Mesenchymal stem cell (in vitro differentiated cells and primary cell): ENCODE results near the gene EVI5L.
A peak's percentile ranks its signal among the peaks of the same experiment; 100 is the strongest.
"Not testable (repeated sequence)": the region's sequence is repeated elsewhere in the genome, so short reads cannot be mapped to it uniquely, and the experiment has no call there.

Experiments used
- DNase-seq: peaks from one replicate; pipeline ENCODE4 v3.0.0-alpha.2; 2013
- H2AFZ ChIP-seq: one replicate; pipeline ENCODE4 v1.6.1; 2013; ENCODE audit warnings: low read depth, mild to moderate bottlenecking, control low read depth, inconsistent platforms, low read length, moderate library complexity
- H2AK5ac ChIP-seq: 2 replicates; pipeline ENCODE4 v1.6.1; 2013; ENCODE audit warnings: low read length, moderate library complexity, mild to moderate bottlenecking, inconsistent platforms; ENCODE audit not compliant: severe bottlenecking
- H2BK120ac ChIP-seq: one replicate; pipeline ENCODE4 v1.6.1; 2013; ENCODE audit warnings: low read depth, mild to moderate bottlenecking, inconsistent platforms, low read length, moderate library complexity
- H2BK12ac ChIP-seq, 2 experiments: one replicate each; pipeline ENCODE4 v1.6.1; 2013; ENCODE audit warnings: inconsistent platforms in 2 of 2, low read length in 2 of 2, mild to moderate bottlenecking in 2 of 2, moderate library complexity in 2 of 2, control low read depth in 1 of 2
- H2BK15ac ChIP-seq: one replicate; pipeline ENCODE4 v1.6.1; 2013; ENCODE audit warnings: mild to moderate bottlenecking, low read depth, inconsistent platforms; ENCODE audit not compliant: poor library complexity, severe bottlenecking
- H2BK5ac ChIP-seq: 2 replicates; pipeline ENCODE4 v1.6.1; 2013; ENCODE audit warnings: low read depth, mild to moderate bottlenecking, low read length, control low read depth, inconsistent platforms; ENCODE audit not compliant: poor library complexity, severe bottlenecking
- H3K14ac ChIP-seq, 2 experiments: one replicate each; pipeline ENCODE4 v1.6.1; 2013; ENCODE audit warnings: inconsistent platforms in 2 of 2, low read length in 2 of 2, control low read depth in 1 of 2, mild to moderate bottlenecking in 1 of 2, moderate library complexity in 1 of 2
- H3K18ac ChIP-seq, 2 experiments: one replicate each; pipeline ENCODE4 v1.6.1; 2013; ENCODE audit warnings: inconsistent platforms in 2 of 2, low read length in 2 of 2, control low read depth in 1 of 2, low read depth in 1 of 2, mild to moderate bottlenecking in 1 of 2
- H3K23ac ChIP-seq, 2 experiments: one replicate each; pipeline ENCODE4 v1.6.1; 2013; ENCODE audit warnings: inconsistent platforms in 2 of 2, low read length in 2 of 2, mild to moderate bottlenecking in 2 of 2, moderate library complexity in 2 of 2, control low read depth in 1 of 2
- H3K27ac ChIP-seq: 2 replicates; pipeline ENCODE4 v1.5.1; 2013; ENCODE audit warnings: mild to moderate bottlenecking, moderate library complexity, low read length, control low read depth, inconsistent platforms; ENCODE audit not compliant: poor library complexity, severe bottlenecking
- H3K27me3 ChIP-seq, 2 experiments: 2 replicates each; pipeline versions ENCODE4 v1.6.1 to v1.7.0; 2013; ENCODE audit warnings: low read length in 2 of 2, mild to moderate bottlenecking in 2 of 2, moderate library complexity in 2 of 2, control low read depth in 1 of 2, inconsistent platforms in 1 of 2; ENCODE audit not compliant: control insufficient read depth in 1 of 2, insufficient read depth in 1 of 2
- H3K36me3 ChIP-seq, 2 experiments: 2 replicates each; pipeline versions ENCODE4 v1.6.1 to v1.7.0; 2013; ENCODE audit warnings: low read length in 2 of 2, control low read depth in 1 of 2, inconsistent platforms in 1 of 2, low read depth in 1 of 2, mild to moderate bottlenecking in 1 of 2; ENCODE audit not compliant: insufficient read depth in 2 of 2, control insufficient read depth in 1 of 2
- H3K4ac ChIP-seq, 2 experiments: one replicate each; pipeline ENCODE4 v1.6.1; 2013; ENCODE audit warnings: inconsistent platforms in 2 of 2, low read length in 2 of 2, mild to moderate bottlenecking in 2 of 2, moderate library complexity in 2 of 2, control low read depth in 1 of 2, low read depth in 1 of 2
- H3K4me1 ChIP-seq: 2 replicates; pipeline ENCODE4 v1.6.1; 2013; ENCODE audit warnings: low read depth, low read length, control low read depth; ENCODE audit not compliant: control insufficient read depth, insufficient read depth
- H3K4me2 ChIP-seq: 2 replicates; pipeline ENCODE4 v1.6.1; 2013; ENCODE audit warnings: low read length, mild to moderate bottlenecking, inconsistent platforms; ENCODE audit not compliant: poor library complexity, severe bottlenecking
- H3K4me3 ChIP-seq, 2 experiments: 2 replicates each; pipeline versions ENCODE4 v1.5.1 to v1.7.0; 2013; ENCODE audit warnings: low read length in 2 of 2, mild to moderate bottlenecking in 2 of 2, control low read depth in 1 of 2, low read depth in 1 of 2; ENCODE audit not compliant: insufficient read depth in 1 of 2
- H3K79me1 ChIP-seq: replicated peaks from 2 replicates; pipeline ENCODE4 v1.6.1; 2013; ENCODE audit warnings: mild to moderate bottlenecking, control low read depth, low read length, inconsistent platforms; ENCODE audit not compliant: poor library complexity, severe bottlenecking
- H3K9ac ChIP-seq: 2 replicates; pipeline ENCODE4 v1.7.0; 2013; ENCODE audit warnings: mild to moderate bottlenecking, low read length, moderate library complexity
- H3K9me3 ChIP-seq: 2 replicates; pipeline ENCODE4 v1.7.0; 2013; ENCODE audit warnings: mild to moderate bottlenecking, low read length; ENCODE audit not compliant: control insufficient read depth
- H4K8ac ChIP-seq: one replicate; pipeline ENCODE4 v1.6.1; 2013; ENCODE audit warnings: inconsistent platforms, mild to moderate bottlenecking, low read length, moderate library complexity
- H4K91ac ChIP-seq: one replicate; pipeline ENCODE4 v1.6.1; 2013; ENCODE audit warnings: mild to moderate bottlenecking, low read length, inconsistent platforms
- WGBS: methylation state at CpG from one replicate; pipeline ENCODE4 v1.1.7; 2013; ENCODE audit warnings: mixed read lengths; 5-methylcytosine and 5-hydroxymethylcytosine counted together

The EVI5L gene

DNA sequence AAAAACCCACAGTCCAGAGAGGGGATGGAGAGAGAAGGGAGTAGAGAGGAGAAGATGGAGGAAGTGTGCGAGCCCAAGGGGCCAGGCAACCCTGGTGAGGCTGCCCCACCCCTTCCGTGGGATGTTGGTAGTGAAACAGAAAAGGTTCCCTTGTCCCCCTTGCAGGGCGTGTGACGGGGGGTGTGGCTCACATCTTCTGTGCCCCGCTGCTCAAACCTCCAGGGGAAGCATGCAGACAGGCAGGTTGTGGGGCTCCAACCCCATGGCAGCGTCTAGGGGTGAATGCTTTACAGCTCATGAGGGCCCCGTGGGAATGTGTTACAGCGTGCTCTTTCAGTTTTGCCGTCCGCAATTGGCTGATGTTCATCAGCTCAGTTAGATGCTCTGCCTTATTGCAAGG, 14.7 kb upstream of the EVI5L start:
- H2BK15ac ChIP-seq: no peak overlapping the region
- H3K9me3 ChIP-seq: peaks cover 25% of the 10 kb centered on the region
- H3K9ac ChIP-seq: no peak overlapping the region
- WGBS: 56% methylated on average over 10 of the region's 10 CpGs
- no peak overlapping the region for H3K27ac ChIP-seq
- no peak overlapping the region for H2BK120ac ChIP-seq
- H3K4me3 ChIP-seq: no peak overlapping the region
- H2AK5ac ChIP-seq: no peak overlapping the region
- no peak overlapping the region for H4K91ac ChIP-seq
- no peak overlapping the region for H3K4me2 ChIP-seq
- no peak overlapping the region for H3K23ac ChIP-seq
- H3K79me1 ChIP-seq: no peaks in the 10 kb centered on the region
- H2BK12ac ChIP-seq: no peak overlapping the region
- no peak overlapping the region for H3K14ac ChIP-seq
- DNase-seq: no peak
- no peak overlapping the region for H3K4ac ChIP-seq
- H3K4me1 ChIP-seq: peaks cover 1% of the 10 kb centered on the region
- no peak overlapping the region for H2BK5ac ChIP-seq
- no peaks in the 10 kb centered on the region for H3K36me3 ChIP-seq
- no peak overlapping the region for H4K8ac ChIP-seq
- peaks cover 4 to 19% of the 10 kb centered on the region in 2 experiments for H3K27me3 ChIP-seq
- no peak overlapping the region for H2AFZ ChIP-seq
- H3K18ac ChIP-seq: no peak overlapping the region

DNA sequence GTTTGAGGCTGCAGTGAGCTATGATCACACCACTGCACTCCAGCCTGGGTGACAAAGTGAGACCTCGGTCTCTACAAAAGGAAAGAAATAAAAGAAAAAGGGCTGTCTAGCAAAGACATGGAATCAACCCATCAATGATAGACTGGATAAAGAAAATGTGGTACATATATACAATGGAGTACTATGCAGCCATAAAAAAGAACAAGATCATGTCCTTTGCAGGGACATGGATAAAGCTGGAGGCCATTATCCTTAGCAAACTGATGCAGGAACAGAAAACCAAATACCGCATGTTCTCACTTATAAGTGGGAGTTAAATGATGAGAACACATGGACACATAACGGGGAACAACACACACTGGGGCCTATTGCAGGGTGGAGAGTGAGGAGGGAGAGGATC, 14.0 kb upstream of the EVI5L start:
- not testable (repeated sequence) for H3K4me2 ChIP-seq, H2AFZ ChIP-seq, H3K36me3 ChIP-seq, H3K9ac ChIP-seq, H2AK5ac ChIP-seq, H2BK15ac ChIP-seq, H3K79me1 ChIP-seq, H3K4me3 ChIP-seq, H3K23ac ChIP-seq, H3K4ac ChIP-seq, H3K4me1 ChIP-seq, H3K14ac ChIP-seq, H4K8ac ChIP-seq, H2BK120ac ChIP-seq, H2BK5ac ChIP-seq, DNase-seq, H3K18ac ChIP-seq, H4K91ac ChIP-seq, H2BK12ac ChIP-seq, H3K27ac ChIP-seq
- peaks cover 25% of the 10 kb centered on the region for H3K9me3 ChIP-seq
- peaks cover 7 to 26% of the 10 kb centered on the region in 2 experiments for H3K27me3 ChIP-seq
- WGBS: 100% methylated on average over 1 of the region's 3 CpGs

DNA sequence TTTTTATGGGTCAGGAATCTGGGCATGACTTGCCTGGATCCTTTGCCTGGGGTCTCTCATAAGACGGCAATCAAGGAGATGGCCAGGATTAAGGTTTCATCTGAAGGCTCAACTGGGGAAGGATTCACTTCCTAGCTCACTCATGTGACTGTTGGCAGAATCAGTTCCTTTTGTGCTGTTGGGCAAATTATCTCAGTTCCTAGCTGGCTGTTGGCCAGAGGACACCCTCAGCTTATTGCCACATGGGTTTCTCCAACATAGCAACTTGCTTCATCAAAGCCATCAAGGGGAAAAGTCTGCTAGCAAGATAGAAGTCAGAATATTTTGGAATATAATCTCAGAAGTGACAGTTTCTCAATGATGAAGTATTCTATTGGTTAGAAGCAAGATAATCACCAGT, 12.2 kb upstream of the EVI5L start:
- peaks cover 1% of the 10 kb centered on the region for H3K4me1 ChIP-seq
- peak overlapping the region in 1 of 2 experiments; percentile 15 for H3K14ac ChIP-seq
- H3K23ac ChIP-seq: no peak overlapping the region
- H2BK5ac ChIP-seq: no peak overlapping the region
- H2AK5ac ChIP-seq: no peak overlapping the region
- H3K4ac ChIP-seq: no peak overlapping the region
- H3K18ac ChIP-seq: no peak overlapping the region
- peaks cover 16% of the 10 kb centered on the region for H3K9me3 ChIP-seq
- no peak overlapping the region for H2AFZ ChIP-seq
- no peak overlapping the region for H2BK12ac ChIP-seq
- DNase-seq: no peak
- no peak overlapping the region for H4K91ac ChIP-seq
- H4K8ac ChIP-seq: no peak overlapping the region
- no peaks in the 10 kb centered on the region for H3K36me3 ChIP-seq
- H3K9ac ChIP-seq: no peak overlapping the region
- no peak overlapping the region for H3K27ac ChIP-seq
- no peak overlapping the region for H3K4me3 ChIP-seq
- peaks cover 7 to 26% of the 10 kb centered on the region in 2 experiments for H3K27me3 ChIP-seq
- 100% methylated on average over 1 of the region's 1 CpG for WGBS
- H2BK15ac ChIP-seq: no peak overlapping the region
- no peak overlapping the region for H2BK120ac ChIP-seq
- H3K79me1 ChIP-seq: no peaks in the 10 kb centered on the region
- no peak overlapping the region for H3K4me2 ChIP-seq

DNA sequence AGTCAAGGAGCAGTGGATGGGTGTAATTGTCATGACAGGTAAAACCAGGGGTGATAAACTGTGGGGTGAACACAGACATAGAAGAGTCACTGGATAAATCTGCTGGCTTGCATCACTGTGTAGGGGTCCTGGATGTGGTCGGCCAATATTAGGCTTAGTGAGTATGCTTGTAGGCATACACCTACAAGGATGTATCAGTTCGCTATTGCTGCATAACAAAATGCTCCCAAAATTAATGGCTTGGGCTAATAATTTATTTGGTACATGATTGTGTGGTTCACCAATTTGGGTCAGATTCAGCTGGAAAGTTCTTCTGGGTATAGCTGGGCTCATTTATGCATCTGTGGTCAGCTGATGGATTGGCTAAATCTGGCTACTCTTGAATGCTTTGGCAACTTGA, 11.2 kb upstream of the EVI5L start:
- H3K79me1 ChIP-seq: no peaks in the 10 kb centered on the region
- WGBS: 88% methylated on average over 2 of the region's 2 CpGs
- H3K4me3 ChIP-seq: no peak overlapping the region
- no peak overlapping the region for H3K18ac ChIP-seq
- H3K27ac ChIP-seq: no peak overlapping the region
- H2BK15ac ChIP-seq: no peak overlapping the region
- DNase-seq: no peak
- peaks cover 16% of the 10 kb centered on the region for H3K9me3 ChIP-seq
- H2AK5ac ChIP-seq: no peak overlapping the region
- no peak overlapping the region for H3K4me2 ChIP-seq
- no peaks in the 10 kb centered on the region for H3K36me3 ChIP-seq
- H3K4me1 ChIP-seq: peaks cover 1% of the 10 kb centered on the region
- H2BK12ac ChIP-seq: no peak overlapping the region
- H3K9ac ChIP-seq: no peak overlapping the region
- no peak overlapping the region for H2BK120ac ChIP-seq
- H2BK5ac ChIP-seq: no peak overlapping the region
- peaks cover 7 to 26% of the 10 kb centered on the region in 2 experiments for H3K27me3 ChIP-seq
- H4K8ac ChIP-seq: no peak overlapping the region
- H3K4ac ChIP-seq: no peak overlapping the region
- no peak overlapping the region for H3K14ac ChIP-seq
- no peak overlapping the region for H2AFZ ChIP-seq
- H3K23ac ChIP-seq: no peak overlapping the region
- H4K91ac ChIP-seq: no peak overlapping the region
